WTC11 (cell line): ENCODE results near the gene STK11. TPM values are rescaled to one million over a fixed set of nuclear protein-coding genes. Genes with fewer than 3 reads are reported as not detected.

Experiments
- ATAC-seq: fragments of 200-7000 bp; cut with Tn5 transposase; 2 replicates; pipeline ENCODE4 v1.10.0; 2021; ENCODE audit warnings: mild to moderate bottlenecking, moderate library complexity
- CTCF ChIA-PET: fragments of 300-600 bp; sonication (Branson Sonifier 250); formaldehyde crosslinking; loops from one replicate; lab custom pipeline; 2021; ENCODE audit warnings: antibody characterized with exemption; lab: Charles Lee
- POLR2A ChIA-PET: fragments of 350-600 bp; sonication (Branson Sonifier 250); formaldehyde crosslinking; loops from one replicate; lab custom pipeline; 2021; ENCODE audit warnings: antibody characterized with exemption; lab: Charles Lee
- DNase-seq: peaks from one replicate; pipeline ENCODE4 v3.0.0; 2021; ENCODE audit warnings: low spot score
- H3K27ac Mint-ChIP-seq: 2 replicates; pipeline ENCODE4 v1.8.0; 2021; ENCODE audit warnings: mixed read lengths
- H3K27me3 Mint-ChIP-seq: 2 replicates; pipeline ENCODE4 v1.8.0; 2021; ENCODE audit warnings: low read depth, mild to moderate bottlenecking, moderate library complexity, mixed read lengths
- H3K36me3 Mint-ChIP-seq: 2 replicates; pipeline ENCODE4 v1.8.0; 2021; ENCODE audit warnings: mixed read lengths
- H3K4me1 Mint-ChIP-seq: 2 replicates; pipeline ENCODE4 v1.8.0; 2022; ENCODE audit warnings: mixed read lengths
- H3K4me3 Mint-ChIP-seq: 2 replicates; pipeline ENCODE4 v1.8.0; 2021; ENCODE audit warnings: mild to moderate bottlenecking, moderate library complexity, mixed read lengths
- H3K9me3 Mint-ChIP-seq: 2 replicates; pipeline ENCODE4 v1.8.0; 2021; ENCODE audit warnings: mixed read lengths
- ATF6 ChIP-seq: sonication (generic); formaldehyde crosslinking; IDR thresholded peaks from 2 replicates; pipeline ENCODE4 v1.8.1; 2023; ENCODE audit warnings: mild to moderate bottlenecking, missing genetic modification reagents
- CBFB ChIP-seq: sonication (generic); formaldehyde crosslinking; IDR thresholded peaks from 2 replicates; pipeline ENCODE4 v1.8.1; 2022; ENCODE audit warnings: mild to moderate bottlenecking, low read depth, missing genetic modification reagents
- CREM ChIP-seq: sonication (generic); formaldehyde crosslinking; IDR thresholded peaks from 2 replicates; pipeline ENCODE4 v1.8.1; 2022; ENCODE audit warnings: mild to moderate bottlenecking, missing genetic modification reagents, moderate library complexity
- ESRRA ChIP-seq: sonication (generic); formaldehyde crosslinking; IDR thresholded peaks from 2 replicates; pipeline ENCODE4 v1.8.1; 2022; ENCODE audit warnings: mild to moderate bottlenecking, missing genetic modification reagents, borderline replicate concordance
- JAZF1 ChIP-seq: fragments of 250-450 bp; sonication (Bioruptor Pico); IDR thresholded peaks from 2 replicates; pipeline ENCODE4 v1.9.0; 2021; ENCODE audit warnings: moderate library complexity, mild to moderate bottlenecking, inconsistent platforms
- JUN ChIP-seq: sonication (generic); formaldehyde crosslinking; IDR thresholded peaks from 2 replicates; pipeline ENCODE4 v1.8.0; 2023; ENCODE audit warnings: mild to moderate bottlenecking, missing genetic modification reagents
- MYBL2 ChIP-seq: sonication (generic); formaldehyde crosslinking; IDR thresholded peaks from 2 replicates; pipeline ENCODE4 v1.8.1; 2023; ENCODE audit warnings: mild to moderate bottlenecking, moderate library complexity, missing genetic modification reagents
- NR3C1 ChIP-seq: sonication (generic); formaldehyde crosslinking; conservative IDR thresholded peaks from 2 replicates; pipeline ENCODE4 v1.8.1; 2023; ENCODE audit warnings: low read depth, mild to moderate bottlenecking, missing genetic modification reagents
- TEAD4 ChIP-seq: sonication (generic); formaldehyde crosslinking; IDR thresholded peaks from 2 replicates; pipeline ENCODE4 v1.8.0; 2022; ENCODE audit warnings: mild to moderate bottlenecking, missing genetic modification reagents
- TP53 ChIP-seq: sonication (generic); formaldehyde crosslinking; IDR thresholded peaks from 2 replicates; pipeline ENCODE4 v1.8.1; 2023; ENCODE audit warnings: mild to moderate bottlenecking, missing genetic modification reagents
- ZNF219 ChIP-seq: sonication (generic); formaldehyde crosslinking; IDR thresholded peaks from 2 replicates; pipeline ENCODE4 v1.8.0; 2023; ENCODE audit warnings: missing genetic modification reagents, mild to moderate bottlenecking, borderline replicate concordance
- total RNA-seq: library from RNA; stranded (reverse); gene quantifications from 3 replicates; pipeline ENCODE4 v1.2.3, GENCODE V29; 2021
- TF ChIP-seq, protein P1 (sequence below): fragments of 250-450 bp; sonication (Bioruptor Pico); IDR thresholded peaks from 2 replicates; pipeline ENCODE4 v1.8.0; 2021; ENCODE audit warnings: mild to moderate bottlenecking
- TF ChIP-seq, protein P2 (sequence below): sonication (generic); formaldehyde crosslinking; IDR thresholded peaks from 2 replicates; pipeline ENCODE4 v1.8.0; 2023; ENCODE audit warnings: mild to moderate bottlenecking, missing genetic modification reagents
- TF ChIP-seq, protein P3 (sequence below): fragments of 250-450 bp; sonication (Bioruptor Pico); IDR thresholded peaks from 2 replicates; pipeline ENCODE4 v2.1.2; 2022; ENCODE audit warnings: mild to moderate bottlenecking, moderate library complexity
- TF ChIP-seq, protein P4 (sequence below): fragments of 250-450 bp; sonication (Bioruptor Pico); IDR thresholded peaks from 2 replicates; pipeline ENCODE4 v1.9.0; 2021; ENCODE audit warnings: mild to moderate bottlenecking, borderline replicate concordance
- TF ChIP-seq, protein P5 (sequence below): sonication (generic); formaldehyde crosslinking; IDR thresholded peaks from 2 replicates; pipeline ENCODE4 v1.8.1; 2022; ENCODE audit warnings: low read depth, mild to moderate bottlenecking, moderate library complexity, missing genetic modification reagents, borderline replicate concordance

The STK11 gene
- total RNA-seq, 1 experiment from 2014 or later = 112 TPM

GRCh38 chr19:1258163-1258492 is 52.5 kb downstream of the STK11 start:
- CTCF ChIA-PET = interaction anchor here (1.0 to 15.6 kb wide), 3 partner anchors 8 to 133 kb away, joined by 5 to 648 read pairs (median 17); partner anchors contain the start of gene ATP5F1D
- H3K4me3 Mint-ChIP-seq = 0 out of 2 replicates have a peak overlapping the region, but pooled peaks have one; percentile 4
- no peak for ATAC-seq
- no peak for DNase-seq
- peak overlapping the region; percentile 78; the same call in 1 of the 2 replicates for H3K27ac Mint-ChIP-seq
- peaks cover 47% of the 10 kb centered on the region for H3K4me1 Mint-ChIP-seq
- POLR2A ChIA-PET = interaction anchor here (3.6 kb wide), 1 partner anchor 10 kb away, joined by 31 read pairs; the partner anchor contains the start of gene CIRBP
- no peak for TF ChIP-seq ESRRA (CRISPR knock-in tag)
- TF ChIP-seq, protein P1, sequence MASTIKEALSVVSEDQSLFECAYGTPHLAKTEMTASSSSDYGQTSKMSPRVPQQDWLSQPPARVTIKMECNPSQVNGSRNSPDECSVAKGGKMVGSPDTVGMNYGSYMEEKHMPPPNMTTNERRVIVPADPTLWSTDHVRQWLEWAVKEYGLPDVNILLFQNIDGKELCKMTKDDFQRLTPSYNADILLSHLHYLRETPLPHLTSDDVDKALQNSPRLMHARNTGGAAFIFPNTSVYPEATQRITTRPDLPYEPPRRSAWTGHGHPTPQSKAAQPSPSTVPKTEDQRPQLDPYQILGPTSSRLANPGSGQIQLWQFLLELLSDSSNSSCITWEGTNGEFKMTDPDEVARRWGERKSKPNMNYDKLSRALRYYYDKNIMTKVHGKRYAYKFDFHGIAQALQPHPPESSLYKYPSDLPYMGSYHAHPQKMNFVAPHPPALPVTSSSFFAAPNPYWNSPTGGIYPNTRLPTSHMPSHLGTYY (CRISPR knock-in tag) = no peak
- TF ChIP-seq, protein P2, sequence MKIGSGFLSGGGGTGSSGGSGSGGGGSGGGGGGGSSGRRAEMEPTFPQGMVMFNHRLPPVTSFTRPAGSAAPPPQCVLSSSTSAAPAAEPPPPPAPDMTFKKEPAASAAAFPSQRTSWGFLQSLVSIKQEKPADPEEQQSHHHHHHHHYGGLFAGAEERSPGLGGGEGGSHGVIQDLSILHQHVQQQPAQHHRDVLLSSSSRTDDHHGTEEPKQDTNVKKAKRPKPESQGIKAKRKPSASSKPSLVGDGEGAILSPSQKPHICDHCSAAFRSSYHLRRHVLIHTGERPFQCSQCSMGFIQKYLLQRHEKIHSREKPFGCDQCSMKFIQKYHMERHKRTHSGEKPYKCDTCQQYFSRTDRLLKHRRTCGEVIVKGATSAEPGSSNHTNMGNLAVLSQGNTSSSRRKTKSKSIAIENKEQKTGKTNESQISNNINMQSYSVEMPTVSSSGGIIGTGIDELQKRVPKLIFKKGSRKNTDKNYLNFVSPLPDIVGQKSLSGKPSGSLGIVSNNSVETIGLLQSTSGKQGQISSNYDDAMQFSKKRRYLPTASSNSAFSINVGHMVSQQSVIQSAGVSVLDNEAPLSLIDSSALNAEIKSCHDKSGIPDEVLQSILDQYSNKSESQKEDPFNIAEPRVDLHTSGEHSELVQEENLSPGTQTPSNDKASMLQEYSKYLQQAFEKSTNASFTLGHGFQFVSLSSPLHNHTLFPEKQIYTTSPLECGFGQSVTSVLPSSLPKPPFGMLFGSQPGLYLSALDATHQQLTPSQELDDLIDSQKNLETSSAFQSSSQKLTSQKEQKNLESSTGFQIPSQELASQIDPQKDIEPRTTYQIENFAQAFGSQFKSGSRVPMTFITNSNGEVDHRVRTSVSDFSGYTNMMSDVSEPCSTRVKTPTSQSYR = no peak
- no peaks in the 10 kb centered on the region for H3K27me3 Mint-ChIP-seq
- no peaks in the 10 kb centered on the region for H3K9me3 Mint-ChIP-seq
- peaks cover 33% of the 10 kb centered on the region for H3K36me3 Mint-ChIP-seq

GRCh38 chr19:1258707-1259205 is 53.2 kb downstream of the STK11 start:
- Mint-ChIP-seq H3K27me3 (no peaks in the 10 kb centered on the region), H3K4me1 (peaks cover 51% of the 10 kb centered on the region), H3K9me3 (no peaks in the 10 kb centered on the region), H3K36me3 (peaks cover 30% of the 10 kb centered on the region), H3K27ac (peak overlapping the region; percentile 74), H3K4me3 (no peak overlapping the region)
- ChIA-PET CTCF (interaction anchor here (0.6 to 15.6 kb wide), 5 partner anchors 8 to 134 kb away, joined by 3 to 648 read pairs (median 5); partner anchors contain the start of genes ATP5F1D and CIRBP), POLR2A (interaction anchor here (0.7 to 3.6 kb wide), 3 partner anchors 10 to 233 kb away, joined by 3 to 31 read pairs (median 3); partner anchors contain the start of genes CIRBP and CNN2)
- no peak for ATAC-seq
- no peak for DNase-seq
- TF ChIP-seq ZNF219 (CRISPR knock-in tag) = no peak
- no peak for TF ChIP-seq CREM (CRISPR knock-in tag)
- no peak for TF ChIP-seq CBFB (CRISPR knock-in tag)
- TF ChIP-seq NR3C1 (CRISPR knock-in tag) = no peak
- no peak for TF ChIP-seq TEAD4
- TF ChIP-seq, protein P3, sequence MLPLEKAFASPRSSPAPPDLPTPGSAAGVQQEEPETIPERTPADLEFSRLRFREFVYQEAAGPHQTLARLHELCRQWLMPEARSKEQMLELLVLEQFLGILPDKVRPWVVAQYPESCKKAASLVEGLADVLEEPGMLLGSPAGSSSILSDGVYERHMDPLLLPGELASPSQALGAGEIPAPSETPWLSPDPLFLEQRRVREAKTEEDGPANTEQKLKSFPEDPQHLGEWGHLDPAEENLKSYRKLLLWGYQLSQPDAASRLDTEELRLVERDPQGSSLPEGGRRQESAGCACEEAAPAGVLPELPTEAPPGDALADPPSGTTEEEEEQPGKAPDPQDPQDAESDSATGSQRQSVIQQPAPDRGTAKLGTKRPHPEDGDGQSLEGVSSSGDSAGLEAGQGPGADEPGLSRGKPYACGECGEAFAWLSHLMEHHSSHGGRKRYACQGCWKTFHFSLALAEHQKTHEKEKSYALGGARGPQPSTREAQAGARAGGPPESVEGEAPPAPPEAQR = no peak
- TF ChIP-seq, protein P2 = no peak
- TF ChIP-seq, protein P4, sequence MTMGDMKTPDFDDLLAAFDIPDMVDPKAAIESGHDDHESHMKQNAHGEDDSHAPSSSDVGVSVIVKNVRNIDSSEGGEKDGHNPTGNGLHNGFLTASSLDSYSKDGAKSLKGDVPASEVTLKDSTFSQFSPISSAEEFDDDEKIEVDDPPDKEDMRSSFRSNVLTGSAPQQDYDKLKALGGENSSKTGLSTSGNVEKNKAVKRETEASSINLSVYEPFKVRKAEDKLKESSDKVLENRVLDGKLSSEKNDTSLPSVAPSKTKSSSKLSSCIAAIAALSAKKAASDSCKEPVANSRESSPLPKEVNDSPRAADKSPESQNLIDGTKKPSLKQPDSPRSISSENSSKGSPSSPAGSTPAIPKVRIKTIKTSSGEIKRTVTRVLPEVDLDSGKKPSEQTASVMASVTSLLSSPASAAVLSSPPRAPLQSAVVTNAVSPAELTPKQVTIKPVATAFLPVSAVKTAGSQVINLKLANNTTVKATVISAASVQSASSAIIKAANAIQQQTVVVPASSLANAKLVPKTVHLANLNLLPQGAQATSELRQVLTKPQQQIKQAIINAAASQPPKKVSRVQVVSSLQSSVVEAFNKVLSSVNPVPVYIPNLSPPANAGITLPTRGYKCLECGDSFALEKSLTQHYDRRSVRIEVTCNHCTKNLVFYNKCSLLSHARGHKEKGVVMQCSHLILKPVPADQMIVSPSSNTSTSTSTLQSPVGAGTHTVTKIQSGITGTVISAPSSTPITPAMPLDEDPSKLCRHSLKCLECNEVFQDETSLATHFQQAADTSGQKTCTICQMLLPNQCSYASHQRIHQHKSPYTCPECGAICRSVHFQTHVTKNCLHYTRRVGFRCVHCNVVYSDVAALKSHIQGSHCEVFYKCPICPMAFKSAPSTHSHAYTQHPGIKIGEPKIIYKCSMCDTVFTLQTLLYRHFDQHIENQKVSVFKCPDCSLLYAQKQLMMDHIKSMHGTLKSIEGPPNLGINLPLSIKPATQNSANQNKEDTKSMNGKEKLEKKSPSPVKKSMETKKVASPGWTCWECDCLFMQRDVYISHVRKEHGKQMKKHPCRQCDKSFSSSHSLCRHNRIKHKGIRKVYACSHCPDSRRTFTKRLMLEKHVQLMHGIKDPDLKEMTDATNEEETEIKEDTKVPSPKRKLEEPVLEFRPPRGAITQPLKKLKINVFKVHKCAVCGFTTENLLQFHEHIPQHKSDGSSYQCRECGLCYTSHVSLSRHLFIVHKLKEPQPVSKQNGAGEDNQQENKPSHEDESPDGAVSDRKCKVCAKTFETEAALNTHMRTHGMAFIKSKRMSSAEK (CRISPR knock-in tag) = no peak
- no peak for TF ChIP-seq ATF6 (CRISPR knock-in tag)
- no peak for TF ChIP-seq MYBL2 (CRISPR knock-in tag)
- TF ChIP-seq TP53 (CRISPR knock-in tag) = no peak
- TF ChIP-seq, protein P5, sequence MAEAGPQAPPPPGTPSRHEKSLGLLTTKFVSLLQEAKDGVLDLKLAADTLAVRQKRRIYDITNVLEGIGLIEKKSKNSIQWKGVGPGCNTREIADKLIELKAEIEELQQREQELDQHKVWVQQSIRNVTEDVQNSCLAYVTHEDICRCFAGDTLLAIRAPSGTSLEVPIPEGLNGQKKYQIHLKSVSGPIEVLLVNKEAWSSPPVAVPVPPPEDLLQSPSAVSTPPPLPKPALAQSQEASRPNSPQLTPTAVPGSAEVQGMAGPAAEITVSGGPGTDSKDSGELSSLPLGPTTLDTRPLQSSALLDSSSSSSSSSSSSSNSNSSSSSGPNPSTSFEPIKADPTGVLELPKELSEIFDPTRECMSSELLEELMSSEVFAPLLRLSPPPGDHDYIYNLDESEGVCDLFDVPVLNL (CRISPR knock-in tag) = no peak
- no peak for TF ChIP-seq JUN
- TF ChIP-seq JAZF1 (CRISPR knock-in tag) = no peak
- TF ChIP-seq, all 79 proteins: peak for 0
